Measurements from ENCODE around the gene FBXW5.

FBXW5 gene

GRCh38 chr9:136903041-136903554 lies 41.4 kb downstream of the FBXW5 start:
- DNase-seq = no peak

GRCh38 chr9:136902259-136902821 lies 42.2 kb downstream of the FBXW5 start:
- DNase-seq = no peak

GRCh38 chr9:136901516-136902258 lies 42.9 kb downstream of the FBXW5 start:
- no peak for DNase-seq

GRCh38 chr9:136900988-136901515 lies 43.5 kb downstream of the FBXW5 start:
- DNase-seq = no peak

DNA sequence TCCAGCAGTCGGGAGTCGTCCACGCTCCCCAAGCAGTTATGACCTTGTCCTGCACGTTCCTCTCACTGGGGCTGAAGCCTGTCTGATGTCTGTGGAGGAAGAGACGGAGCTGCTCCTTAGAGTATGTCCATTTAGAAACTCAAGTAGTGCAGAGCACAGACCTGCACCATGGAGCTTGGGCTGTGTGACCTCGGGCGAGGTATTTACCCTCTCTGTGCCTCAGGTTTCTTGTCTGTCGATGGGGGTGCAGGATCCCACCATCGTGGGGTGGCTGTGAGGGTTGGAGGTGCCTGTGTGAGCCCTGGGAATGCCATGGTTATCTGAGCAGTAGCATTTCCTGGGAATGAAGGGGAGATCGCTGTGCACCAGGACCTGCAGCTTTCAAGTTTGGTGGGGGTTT lies 44.0 kb downstream of the FBXW5 start:
- no peak for DNase-seq

- DNase-seq = no peak
Observed at GRCh38 chr9:136899196-136899595, 45.3 kb downstream of the FBXW5 start.

DNA sequence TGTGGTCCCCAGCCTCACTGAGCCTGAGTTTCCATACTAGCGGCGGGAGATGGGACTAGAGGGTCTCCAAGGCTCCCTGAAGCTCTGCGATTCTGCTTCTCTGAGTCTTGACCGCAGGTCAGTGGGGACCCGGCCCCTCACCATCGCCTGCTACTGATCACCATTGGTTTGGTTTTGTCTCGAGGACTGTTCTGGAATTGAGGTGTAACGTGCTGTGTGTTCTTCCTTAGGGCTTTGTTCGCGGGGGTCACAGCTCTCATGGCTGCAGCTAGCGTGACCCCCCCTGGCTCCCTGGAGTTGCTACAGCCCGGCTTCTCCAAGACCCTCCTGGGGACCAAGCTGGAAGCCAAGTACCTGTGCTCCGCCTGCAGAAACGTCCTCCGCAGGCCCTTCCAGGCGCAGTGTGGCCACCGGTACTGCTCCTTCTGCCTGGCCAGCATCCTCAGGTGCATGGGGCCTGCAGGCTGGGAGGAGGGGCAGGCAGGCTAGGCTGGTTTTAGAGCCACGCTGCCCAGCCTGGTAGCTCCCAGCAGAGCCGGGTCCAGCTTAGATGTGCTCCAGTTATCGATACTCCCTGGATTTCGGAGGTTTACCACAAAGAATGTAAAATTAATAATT lies 45.9 kb downstream of the FBXW5 start:
- no peak for DNase-seq

DNA sequence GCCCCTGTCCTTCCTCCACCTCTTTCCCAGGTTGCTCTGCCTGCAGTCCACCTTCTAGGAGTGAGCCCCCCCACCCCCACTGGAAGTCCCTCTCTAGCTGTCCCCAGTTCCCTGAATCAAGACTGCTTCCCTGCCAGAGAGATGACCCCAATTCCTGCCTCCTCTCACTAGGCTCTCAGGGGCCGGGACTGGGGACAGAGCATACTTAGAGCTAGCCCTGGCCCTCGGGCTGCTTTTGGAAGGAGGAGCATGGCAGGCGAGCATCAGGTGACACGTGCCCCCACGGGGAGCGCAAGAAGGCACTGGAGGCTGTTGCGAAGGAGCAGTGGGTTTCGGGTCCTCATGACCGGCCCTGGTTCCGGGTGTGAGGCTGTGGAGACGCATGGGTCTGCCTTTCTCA lies 48.5 kb downstream of the FBXW5 start:
- DNase-seq = no peak

- no peak for DNase-seq
Observed at GRCh38 chr9:136890661-136891060, 53.9 kb downstream of the FBXW5 start.

Data from NCI-H1048 (cell line).